Testis (tissue), 2 donors: ENCODE results near the gene CSTB.

Experiments
- CTCF ChIP-seq, 3 experiments: fragments of 450-650 bp in 2 of 3; fragments of 200-600 bp in 1 of 3; sonication (generic) in 1 of 3; IDR thresholded peaks; one replicate each; pipeline ENCODE4 v1.5.1; 2016 to 2019; ENCODE audit warnings: antibody characterized with exemption in 3 of 3, mild to moderate bottlenecking in 2 of 3, moderate library complexity in 1 of 3
- POLR2A ChIP-seq: fragments of 450-650 bp; IDR thresholded peaks from one replicate; pipeline ENCODE4 v1.6.1; 2017; ENCODE audit warnings: antibody characterized with exemption, mild to moderate bottlenecking, moderate library complexity

DNA sequence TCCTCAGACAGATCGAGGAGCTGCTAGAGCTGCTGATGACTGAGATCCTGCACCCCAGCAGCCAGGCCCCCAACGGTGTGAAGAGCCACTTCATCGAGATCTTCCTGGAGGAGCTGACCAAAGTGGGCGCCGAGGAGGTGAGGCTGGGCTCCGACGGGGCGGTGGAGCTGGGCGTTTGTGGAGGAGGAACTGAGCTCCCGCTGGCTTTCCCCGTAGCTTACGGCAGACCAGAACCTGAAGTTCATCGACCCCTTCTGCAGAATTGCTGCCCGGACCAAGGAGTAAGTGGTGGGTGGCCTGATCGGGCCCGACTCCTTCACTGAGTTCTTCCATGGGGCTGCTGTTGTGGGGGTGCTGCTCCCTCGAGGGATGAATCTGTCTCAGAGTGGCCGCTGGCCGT is 21.3 kb upstream of the CSTB start:
- TF ChIP-seq CTCF (IDR thresholded peaks at IDR 0.05): no peak
- TF ChIP-seq POLR2A: no peak
